Hepatocyte (in vitro differentiated cells): Measurements from ENCODE around the gene CCL2. TPM values are rescaled to one million over a fixed set of nuclear protein-coding genes. Genes with fewer than 3 reads are reported as not detected.

Source experiments
- DNase-seq: peaks from one replicate; pipeline ENCODE4 v3.0.0-alpha.2; 2016; ENCODE audit warnings: low spot score
- H2AFZ ChIP-seq: fragments of 200-600 bp; sonication (generic); 2 replicates; pipeline ENCODE4 v1.6.0; 2016; ENCODE audit warnings: antibody characterized with exemption, mild to moderate bottlenecking
- H3K27ac ChIP-seq: fragments of 200-600 bp; sonication (generic); 2 replicates; pipeline ENCODE4 v1.5.1; 2016; ENCODE audit warnings: mild to moderate bottlenecking
- H3K27me3 ChIP-seq: fragments of 200-600 bp; sonication (generic); 2 replicates; pipeline ENCODE4 v1.6.1; 2016
- H3K36me3 ChIP-seq: fragments of 200-600 bp; sonication (generic); replicated peaks from 2 replicates; pipeline ENCODE4 v1.5.1; 2016; ENCODE audit warnings: low read depth; ENCODE audit not compliant: insufficient read depth
- H3K4me1 ChIP-seq: fragments of 200-600 bp; sonication (generic); 2 replicates; pipeline ENCODE4 v1.5.1; 2016; ENCODE audit warnings: mild to moderate bottlenecking, moderate library complexity; ENCODE audit not compliant: insufficient read depth
- H3K4me2 ChIP-seq: fragments of 200-600 bp; sonication (generic); 2 replicates; pipeline ENCODE4 v1.6.0; 2016
- H3K4me3 ChIP-seq: fragments of 200-600 bp; sonication (generic); 2 replicates; pipeline ENCODE4 v1.5.1; 2016; ENCODE audit warnings: mild to moderate bottlenecking
- H3K79me2 ChIP-seq: fragments of 200-600 bp; sonication (generic); 2 replicates; pipeline ENCODE4 v1.6.0; 2017; ENCODE audit warnings: mild to moderate bottlenecking
- H3K9me2 ChIP-seq: fragments of 200-600 bp; sonication (generic); replicated peaks from 2 replicates; pipeline ENCODE4 v1.6.0; 2017; ENCODE audit warnings: mild to moderate bottlenecking; ENCODE audit not compliant: insufficient read depth
- H3K9me3 ChIP-seq: fragments of 200-600 bp; sonication (generic); 2 replicates; pipeline ENCODE4 v1.5.1; 2016; ENCODE audit warnings: low read depth, mild to moderate bottlenecking
- H4K20me1 ChIP-seq: fragments of 200-600 bp; sonication (generic); 2 replicates; pipeline ENCODE4 v1.6.0; 2016; ENCODE audit warnings: mild to moderate bottlenecking; ENCODE audit not compliant: insufficient read depth, poor library complexity, severe bottlenecking
- CTCF ChIP-seq: fragments of 200-600 bp; sonication (generic); IDR thresholded peaks from 2 replicates; pipeline ENCODE4 v1.5.1; 2016; ENCODE audit warnings: antibody characterized with exemption, mild to moderate bottlenecking; ENCODE audit not compliant: poor library complexity
- EZH2 ChIP-seq: fragments of 200-600 bp; sonication (generic); IDR thresholded peaks from 2 replicates; pipeline ENCODE4 v1.6.1; 2016; ENCODE audit warnings: antibody characterized with exemption, mild to moderate bottlenecking, borderline replicate concordance
- EZH2phosphoT487 ChIP-seq: fragments of 200-600 bp; sonication (generic); IDR thresholded peaks from one replicate; pipeline ENCODE4 v1.6.1; 2018; ENCODE audit warnings: antibody characterized with exemption, mild to moderate bottlenecking, low read depth, moderate library complexity; ENCODE audit not compliant: unreplicated experiment, severe bottlenecking
- WGBS: methylation state at CpG from one replicate; pipeline ENCODE4 v1.1.6; 2016; ENCODE audit warnings: low lambda C conversion rate; ENCODE audit errors: missing lambda C conversion rate; 5-methylcytosine and 5-hydroxymethylcytosine counted together
- polyA plus RNA-seq: library from polyadenylated mRNA; unstranded; fragments of >200 nt; fragmentation: Nextera tagmentation; extraction: Ambion mirVana; gene quantifications from 2 replicates; pipeline ENCODE4 v1.2.1, GENCODE V29; 2016
- total RNA-seq: library from RNA; depleted of rRNA; stranded (reverse); fragments of >200 nt; gene quantifications from 2 replicates; pipeline ENCODE4 v1.2.3, GENCODE V29; 2014

The CCL2 gene
- total and polyA plus RNA-seq, 2 experiments from 2014 or later = 27.4 to 54.0 TPM

DNA sequence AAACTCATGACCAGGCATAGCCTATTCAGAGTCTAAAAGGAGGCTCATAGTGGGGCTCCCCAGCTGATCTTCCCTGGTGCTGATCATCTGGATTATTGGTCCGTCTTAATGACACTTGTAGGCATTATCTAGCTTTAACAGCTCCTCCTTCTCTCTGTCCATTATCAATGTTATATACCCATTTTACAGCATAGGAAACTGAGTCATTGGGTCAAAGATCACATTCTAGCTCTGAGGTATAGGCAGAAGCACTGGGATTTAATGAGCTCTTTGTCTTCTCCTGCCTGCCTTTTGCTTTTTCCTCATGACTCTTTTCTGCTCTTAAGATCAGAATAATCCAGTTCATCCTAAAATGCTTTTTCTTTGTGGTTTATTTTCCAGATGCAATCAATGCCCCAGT lies 756 bp downstream of the CCL2 start:
- DNase-seq = no peak
- H3K9me3 ChIP-seq = no peaks in the 10 kb centered on the region
- H2AFZ ChIP-seq = no peak overlapping the region
- no peaks in the 10 kb centered on the region for H4K20me1 ChIP-seq
- peak overlapping the region; percentile 88 for H3K27ac ChIP-seq
- no peaks in the 10 kb centered on the region for H3K36me3 ChIP-seq
- no peaks in the 10 kb centered on the region for H3K27me3 ChIP-seq
- H3K4me3 ChIP-seq = no peak overlapping the region
- 79% methylated on average over 1 of the region's 1 CpG for WGBS
- peak overlapping the region; percentile 79 for H3K4me2 ChIP-seq
- TF ChIP-seq CTCF (no peak), EZH2 (no peak), EZH2phosphoT487 (no peak)
- peaks cover 36% of the 10 kb centered on the region for H3K4me1 ChIP-seq
- no peaks in the 10 kb centered on the region for H3K79me2 ChIP-seq
- no peaks in the 10 kb centered on the region for H3K9me2 ChIP-seq

- Histone ChIP-seq H3K9me3 (no peaks in the 10 kb centered on the region), H3K27me3 (no peaks in the 10 kb centered on the region), H3K4me1 (peaks cover 29% of the 10 kb centered on the region), H3K4me2 (no peak overlapping the region), H3K27ac (no peak overlapping the region), H3K9me2 (no peaks in the 10 kb centered on the region), H3K79me2 (no peaks in the 10 kb centered on the region), H3K4me3 (no peak overlapping the region), H4K20me1 (no peaks in the 10 kb centered on the region), H2AFZ (no peak overlapping the region), H3K36me3 (no peaks in the 10 kb centered on the region)
- no peak for DNase-seq
- 91% methylated on average over 5 of the region's 5 CpGs for WGBS
- TF ChIP-seq EZH2 = no peak
- no peak for TF ChIP-seq EZH2phosphoT487
- TF ChIP-seq CTCF = no peak
Measured at GRCh38 chr17:34257299-34257985, 2.4 kb downstream of the CCL2 start.

GRCh38 chr17:34257986-34258326 lies 2.9 kb downstream of the CCL2 start:
- WGBS = 87% methylated on average over 1 of the region's 1 CpG
- no peak for DNase-seq

More at GRCh38 chr17:34257986-34258326, 2.9 kb downstream of the CCL2 start:
- Histone ChIP-seq H3K27me3 (no peaks in the 10 kb centered on the region), H3K9me2 (no peaks in the 10 kb centered on the region), H3K27ac (no peak overlapping the region), H2AFZ (no peak overlapping the region), H3K4me2 (no peak overlapping the region), H3K9me3 (no peaks in the 10 kb centered on the region), H3K4me1 (peaks cover 23% of the 10 kb centered on the region), H3K79me2 (no peaks in the 10 kb centered on the region), H3K36me3 (no peaks in the 10 kb centered on the region), H3K4me3 (no peak overlapping the region), H4K20me1 (no peaks in the 10 kb centered on the region)
- TF ChIP-seq EZH2phosphoT487 (no peak), CTCF (no peak), EZH2 (no peak)
